Stimulated activated effector memory CD8-positive, alpha-beta T cell treated with anti-CD3 and anti-CD28 coated beads, Interleukin-12 subunit alpha, Interleukin-12 subunit beta, amount 100 ng/mL, for 72 hours (primary cell): ENCODE measurements around the gene FAM237B.

ENCODE experiments used
- ATAC-seq: fragments of 150-1000 bp; cut with Tn5 transposase; 2 replicates; pipeline ENCODE4 v1.10.0; 2021
- DNase-seq, 2 donors: peaks; one replicate each; pipeline ENCODE4 v3.0.0; 2021 to 2022; ENCODE audit warnings: low spot score in 2 of 2
- H3K27ac Mint-ChIP-seq: one replicate; pipeline ENCODE4 v1.8.0; 2022; ENCODE audit warnings: mild to moderate bottlenecking, mixed read lengths
- H3K36me3 Mint-ChIP-seq: one replicate; pipeline ENCODE4 v1.8.0; 2022; ENCODE audit warnings: mild to moderate bottlenecking, mixed read lengths
- H3K4me1 Mint-ChIP-seq: one replicate; pipeline ENCODE4 v1.8.0; 2022; ENCODE audit warnings: mixed read lengths
- H3K4me3 Mint-ChIP-seq: one replicate; pipeline ENCODE4 v1.8.0; 2022; ENCODE audit warnings: mild to moderate bottlenecking, mixed read lengths
- H3K9me3 Mint-ChIP-seq: one replicate; pipeline ENCODE4 v1.8.0; 2022; ENCODE audit warnings: mixed read lengths

FAM237B gene

GRCh38 chr7:90313907-90314306 lies 7.2 kb downstream of the FAM237B start:
- Mint-ChIP-seq H3K36me3 (no peaks in the 10 kb centered on the region), H3K4me1 (no peaks in the 10 kb centered on the region), H3K9me3 (no peaks in the 10 kb centered on the region), H3K4me3 (no peak overlapping the region), H3K27ac (no peak overlapping the region)
- ATAC-seq (no peak), DNase-seq (no peak)

- Mint-ChIP-seq H3K9me3 (no peaks in the 10 kb centered on the region), H3K4me3 (no peak overlapping the region), H3K27ac (no peak overlapping the region), H3K4me1 (no peaks in the 10 kb centered on the region), H3K36me3 (no peaks in the 10 kb centered on the region)
- DNase-seq: no peak
- no peak for ATAC-seq
These were observed 8.4 kb downstream of the FAM237B start for GRCh38 chr7:90312745-90313144.

- no peak for ATAC-seq
- Mint-ChIP-seq H3K27ac (no peak overlapping the region), H3K4me3 (no peak overlapping the region), H3K4me1 (no peaks in the 10 kb centered on the region), H3K9me3 (no peaks in the 10 kb centered on the region), H3K36me3 (no peaks in the 10 kb centered on the region)
- no peak for DNase-seq
These were observed 9.9 kb downstream of the FAM237B start for GRCh38 chr7:90311175-90311574.

- Mint-ChIP-seq H3K27ac (no peak overlapping the region), H3K36me3 (no peaks in the 10 kb centered on the region), H3K4me1 (no peaks in the 10 kb centered on the region), H3K9me3 (no peaks in the 10 kb centered on the region), H3K4me3 (no peak overlapping the region)
- DNase-seq: no peak
- no peak for ATAC-seq
These were observed 11.2 kb downstream of the FAM237B start for GRCh38 chr7:90309872-90310271.

GRCh38 chr7:90303241-90303640 lies 17.9 kb downstream of the FAM237B start:
- Mint-ChIP-seq H3K9me3 (no peaks in the 10 kb centered on the region), H3K27ac (no peak overlapping the region), H3K4me3 (no peak overlapping the region), H3K36me3 (no peaks in the 10 kb centered on the region), H3K4me1 (no peaks in the 10 kb centered on the region)
- no peak for ATAC-seq
- no peak for DNase-seq

- Mint-ChIP-seq H3K9me3 (no peaks in the 10 kb centered on the region), H3K4me1 (no peaks in the 10 kb centered on the region), H3K27ac (no peak overlapping the region), H3K36me3 (no peaks in the 10 kb centered on the region), H3K4me3 (no peak overlapping the region)
- peak; percentile 76 for ATAC-seq
- no peak for DNase-seq
These were observed 22.7 kb downstream of the FAM237B start for GRCh38 chr7:90298145-90299038.

- no peaks in the 10 kb centered on the region for H3K36me3 Mint-ChIP-seq
- H3K4me3 Mint-ChIP-seq: no peak overlapping the region
- no peak overlapping the region for H3K27ac Mint-ChIP-seq
- ATAC-seq: no peak
- DNase-seq: no peak
- no peaks in the 10 kb centered on the region for H3K4me1 Mint-ChIP-seq
- H3K9me3 Mint-ChIP-seq: no peaks in the 10 kb centered on the region
These were observed 30.6 kb downstream of the FAM237B start for GRCh38 chr7:90290244-90291113.

GRCh38 chr7:90288154-90288553 lies 33.0 kb downstream of the FAM237B start:
- Mint-ChIP-seq H3K9me3 (no peaks in the 10 kb centered on the region), H3K36me3 (no peaks in the 10 kb centered on the region), H3K27ac (no peak overlapping the region), H3K4me1 (no peaks in the 10 kb centered on the region), H3K4me3 (no peak overlapping the region)
- no peak for DNase-seq
- ATAC-seq: no peak

GRCh38 chr7:90276033-90276728 lies 44.9 kb downstream of the FAM237B start:
- H3K4me3 Mint-ChIP-seq: no peak overlapping the region

GRCh38 chr7:90274161-90274560 lies 46.9 kb downstream of the FAM237B start:
- DNase-seq: no peak
- no peak overlapping the region for H3K4me3 Mint-ChIP-seq
- ATAC-seq: no peak
- no peaks in the 10 kb centered on the region for H3K4me1 Mint-ChIP-seq
- H3K36me3 Mint-ChIP-seq: no peaks in the 10 kb centered on the region
- H3K27ac Mint-ChIP-seq: no peak overlapping the region
- H3K9me3 Mint-ChIP-seq: no peaks in the 10 kb centered on the region

More at GRCh38 chr7:90276033-90276728, 44.9 kb downstream of the FAM237B start:
- Mint-ChIP-seq H3K4me1 (no peaks in the 10 kb centered on the region), H3K27ac (no peak overlapping the region), H3K9me3 (no peaks in the 10 kb centered on the region), H3K36me3 (no peaks in the 10 kb centered on the region)
- ATAC-seq (no peak), DNase-seq (no peak)

GRCh38 chr7:90272242-90272641 lies 48.9 kb downstream of the FAM237B start:
- no peaks in the 10 kb centered on the region for H3K4me1 Mint-ChIP-seq
- H3K27ac Mint-ChIP-seq: no peak overlapping the region
- DNase-seq (no peak), ATAC-seq (no peak)
- H3K4me3 Mint-ChIP-seq: no peak overlapping the region
- H3K36me3 Mint-ChIP-seq: no peaks in the 10 kb centered on the region
- no peaks in the 10 kb centered on the region for H3K9me3 Mint-ChIP-seq

- Mint-ChIP-seq H3K4me3 (no peak overlapping the region), H3K9me3 (no peaks in the 10 kb centered on the region), H3K27ac (no peak overlapping the region), H3K36me3 (no peaks in the 10 kb centered on the region), H3K4me1 (no peaks in the 10 kb centered on the region)
- DNase-seq (no peak), ATAC-seq (no peak)
These were observed 49.4 kb downstream of the FAM237B start for GRCh38 chr7:90271753-90272152.

GRCh38 chr7:90270431-90271178 lies 50.5 kb downstream of the FAM237B start:
- ATAC-seq: no peak
- H3K27ac Mint-ChIP-seq: no peak overlapping the region

GRCh38 chr7:90269163-90269562 lies 51.9 kb downstream of the FAM237B start:
- ATAC-seq (no peak), DNase-seq (no peak)
- Mint-ChIP-seq H3K4me3 (no peak overlapping the region), H3K9me3 (no peaks in the 10 kb centered on the region), H3K36me3 (no peaks in the 10 kb centered on the region), H3K4me1 (no peaks in the 10 kb centered on the region), H3K27ac (no peak overlapping the region)

More at GRCh38 chr7:90270431-90271178, 50.5 kb downstream of the FAM237B start:
- H3K4me1 Mint-ChIP-seq: no peaks in the 10 kb centered on the region
- no peak for DNase-seq
- no peaks in the 10 kb centered on the region for H3K9me3 Mint-ChIP-seq
- no peaks in the 10 kb centered on the region for H3K36me3 Mint-ChIP-seq
- H3K4me3 Mint-ChIP-seq: no peak overlapping the region
